ENCODE data around the gene ZDHHC14.

The ZDHHC14 gene

DNA sequence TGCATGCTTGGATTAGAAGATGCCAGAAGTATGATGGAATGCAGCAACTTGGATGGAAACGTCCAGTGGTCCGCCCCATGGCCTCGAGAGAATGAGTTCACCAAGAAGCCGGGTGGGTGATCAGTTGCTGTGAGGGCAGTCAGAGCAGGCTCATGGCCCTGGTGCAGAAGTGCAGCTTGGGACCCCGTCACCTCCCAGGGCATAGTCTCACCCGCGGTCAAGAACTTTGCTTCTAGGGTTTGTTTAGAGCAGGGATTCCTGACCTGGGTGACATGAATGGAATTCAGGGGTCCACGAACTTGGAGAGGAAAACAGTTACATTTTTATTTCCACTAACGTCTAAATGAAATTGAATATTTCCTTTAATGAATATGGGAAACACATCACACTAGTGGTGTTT lies 225.5 kb downstream of the ZDHHC14 start:
- no peak for DNase-seq (ENCODE audit: low read depth)
- TF ChIP-seq, protein P1, sequence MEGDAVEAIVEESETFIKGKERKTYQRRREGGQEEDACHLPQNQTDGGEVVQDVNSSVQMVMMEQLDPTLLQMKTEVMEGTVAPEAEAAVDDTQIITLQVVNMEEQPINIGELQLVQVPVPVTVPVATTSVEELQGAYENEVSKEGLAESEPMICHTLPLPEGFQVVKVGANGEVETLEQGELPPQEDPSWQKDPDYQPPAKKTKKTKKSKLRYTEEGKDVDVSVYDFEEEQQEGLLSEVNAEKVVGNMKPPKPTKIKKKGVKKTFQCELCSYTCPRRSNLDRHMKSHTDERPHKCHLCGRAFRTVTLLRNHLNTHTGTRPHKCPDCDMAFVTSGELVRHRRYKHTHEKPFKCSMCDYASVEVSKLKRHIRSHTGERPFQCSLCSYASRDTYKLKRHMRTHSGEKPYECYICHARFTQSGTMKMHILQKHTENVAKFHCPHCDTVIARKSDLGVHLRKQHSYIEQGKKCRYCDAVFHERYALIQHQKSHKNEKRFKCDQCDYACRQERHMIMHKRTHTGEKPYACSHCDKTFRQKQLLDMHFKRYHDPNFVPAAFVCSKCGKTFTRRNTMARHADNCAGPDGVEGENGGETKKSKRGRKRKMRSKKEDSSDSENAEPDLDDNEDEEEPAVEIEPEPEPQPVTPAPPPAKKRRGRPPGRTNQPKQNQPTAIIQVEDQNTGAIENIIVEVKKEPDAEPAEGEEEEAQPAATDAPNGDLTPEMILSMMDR (conservative IDR thresholded peaks at IDR 0.05; ENCODE audit: low read depth, low read length), result no peak
- no peak overlapping the region for H3K4me3 ChIP-seq (ENCODE audit: low read length)

DNA sequence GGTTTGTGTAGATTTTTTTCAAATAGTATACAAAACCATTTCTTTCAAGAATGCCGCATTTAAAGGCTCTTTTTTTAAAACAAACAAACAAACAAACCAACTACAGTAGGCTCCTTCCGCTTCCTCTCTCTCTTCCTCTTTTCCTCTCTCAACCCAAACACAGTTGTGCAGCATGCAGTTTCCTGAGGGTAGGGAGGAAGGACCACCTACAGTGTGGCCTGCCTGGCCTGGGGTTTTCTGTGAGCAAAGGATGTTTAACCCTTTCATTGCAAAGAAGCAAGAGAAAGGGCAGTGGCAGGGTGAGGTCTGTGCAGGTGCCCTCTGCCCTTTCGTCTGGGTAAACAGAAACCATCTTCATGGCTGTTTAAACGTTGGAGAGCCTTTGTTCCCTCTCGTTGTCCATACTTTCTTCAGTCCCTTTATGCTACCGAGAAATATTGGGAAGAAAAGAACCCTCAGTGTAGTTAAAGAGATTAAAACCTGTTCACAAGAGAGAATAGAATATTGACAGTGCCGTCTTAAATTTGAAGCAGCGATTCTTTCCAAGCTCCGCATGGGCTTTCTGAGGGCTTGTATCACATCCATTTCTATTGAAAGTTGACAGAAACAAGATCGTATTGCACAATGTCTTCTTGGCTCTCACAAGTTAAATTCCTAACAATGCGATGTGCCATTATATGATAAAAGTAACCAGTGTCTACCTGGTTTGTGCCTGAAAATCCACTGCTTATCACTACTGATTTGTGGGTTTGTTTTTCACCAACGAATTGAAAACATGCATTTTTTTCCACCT lies 226.5 kb downstream of the ZDHHC14 start:
- DNase-seq (ENCODE audit: low read depth), result no peak
- H3K4me3 ChIP-seq (ENCODE audit: low read length), result no peak overlapping the region
- TF ChIP-seq, protein P1 (conservative IDR thresholded peaks at IDR 0.05; ENCODE audit: low read depth, low read length), result no peak

DNA sequence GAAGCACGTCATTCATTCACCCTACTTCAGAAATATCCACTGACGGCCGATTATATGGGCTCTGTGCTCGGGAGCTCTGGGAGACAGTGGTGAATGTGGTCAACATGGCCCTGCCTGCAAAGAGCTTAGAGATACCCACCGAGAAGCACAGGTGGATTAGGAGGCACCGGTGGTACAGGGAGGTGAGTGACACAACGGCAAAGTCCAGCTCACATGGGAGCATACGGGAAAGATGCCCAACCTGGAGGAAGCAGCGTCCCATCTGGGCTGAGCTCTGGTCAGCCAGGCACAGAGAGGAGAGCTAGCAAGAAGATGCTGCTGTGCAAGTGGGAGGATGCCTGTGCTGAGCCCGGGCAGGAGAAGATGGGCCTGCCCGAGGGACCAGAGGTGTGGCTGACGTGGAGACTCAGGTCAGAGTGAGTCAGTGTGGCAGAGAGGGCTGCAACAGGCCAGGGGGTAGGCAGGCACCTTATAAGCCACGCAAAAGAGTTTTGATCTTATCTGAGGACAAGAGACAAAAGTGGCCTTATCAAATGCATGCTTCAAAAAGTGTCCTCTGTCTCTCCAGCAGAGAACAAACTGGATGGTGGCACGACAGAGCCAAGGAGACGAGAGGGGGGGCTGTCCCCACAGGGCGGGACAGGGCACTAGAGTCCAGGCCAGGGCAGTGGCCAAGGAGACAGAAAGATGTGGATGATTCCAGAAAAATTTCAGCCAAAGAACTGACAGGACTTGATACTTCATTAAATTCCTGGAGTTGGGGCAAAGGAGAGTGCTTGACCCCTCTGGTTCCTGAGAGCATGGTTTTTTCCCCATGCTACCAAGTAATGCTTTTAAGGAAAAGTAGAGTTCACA lies 227.5 kb downstream of the ZDHHC14 start:
- H3K4me3 ChIP-seq (ENCODE audit: low read length), result no peak overlapping the region
- TF ChIP-seq, protein P1 (conservative IDR thresholded peaks at IDR 0.05; ENCODE audit: low read depth, low read length), result no peak
- no peak for DNase-seq (ENCODE audit: low read depth)

DNA sequence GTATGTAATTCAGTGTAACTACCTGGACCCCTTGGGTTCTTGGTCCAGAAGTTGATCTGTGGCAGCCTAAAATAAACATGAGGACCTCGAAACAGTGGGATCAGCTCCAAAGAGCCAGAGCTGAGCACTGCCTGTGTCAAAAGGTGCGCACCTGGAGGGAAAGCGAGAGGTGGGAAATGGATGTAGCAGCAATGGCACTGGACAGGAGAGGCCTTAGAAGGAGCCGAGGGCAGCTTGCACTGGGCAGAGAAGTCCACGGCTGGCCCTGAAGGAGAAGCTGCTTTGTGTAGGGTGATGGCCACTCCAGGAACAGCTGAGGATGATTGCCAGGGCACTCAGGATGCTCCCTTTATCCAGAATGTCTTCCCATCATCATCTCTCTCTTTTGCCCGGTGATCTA lies 228.1 kb downstream of the ZDHHC14 start:
- H3K4me3 ChIP-seq (ENCODE audit: low read length), result no peak overlapping the region
- DNase-seq (ENCODE audit: low read depth), result no peak
- TF ChIP-seq, protein P1 (conservative IDR thresholded peaks at IDR 0.05; ENCODE audit: low read depth, low read length), result no peak

DNA sequence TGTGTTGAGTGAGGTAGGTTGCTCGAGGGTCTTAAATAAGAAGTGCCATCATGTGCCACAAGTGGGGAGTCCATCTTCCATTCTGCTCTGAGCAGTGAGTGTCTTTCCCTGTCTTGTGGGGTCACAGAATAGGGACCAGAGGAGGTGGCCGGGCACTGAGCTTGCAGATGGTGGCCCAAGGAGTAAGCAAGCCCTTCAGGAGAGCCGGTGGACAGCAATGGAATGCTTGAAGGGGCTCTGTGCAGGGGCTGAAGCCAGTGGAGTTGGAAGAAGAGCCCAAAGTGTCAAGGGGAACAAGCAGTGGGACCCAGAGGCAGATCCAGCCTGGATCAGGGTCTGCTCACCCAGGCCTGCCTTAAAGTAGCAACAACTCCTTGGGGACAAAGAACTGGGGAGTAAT lies 228.6 kb downstream of the ZDHHC14 start:
- TF ChIP-seq, protein P1 (conservative IDR thresholded peaks at IDR 0.05; ENCODE audit: low read depth, low read length), result no peak
- H3K4me3 ChIP-seq (ENCODE audit: low read length), result no peak overlapping the region
- no peak for DNase-seq (ENCODE audit: low read depth)

DNA sequence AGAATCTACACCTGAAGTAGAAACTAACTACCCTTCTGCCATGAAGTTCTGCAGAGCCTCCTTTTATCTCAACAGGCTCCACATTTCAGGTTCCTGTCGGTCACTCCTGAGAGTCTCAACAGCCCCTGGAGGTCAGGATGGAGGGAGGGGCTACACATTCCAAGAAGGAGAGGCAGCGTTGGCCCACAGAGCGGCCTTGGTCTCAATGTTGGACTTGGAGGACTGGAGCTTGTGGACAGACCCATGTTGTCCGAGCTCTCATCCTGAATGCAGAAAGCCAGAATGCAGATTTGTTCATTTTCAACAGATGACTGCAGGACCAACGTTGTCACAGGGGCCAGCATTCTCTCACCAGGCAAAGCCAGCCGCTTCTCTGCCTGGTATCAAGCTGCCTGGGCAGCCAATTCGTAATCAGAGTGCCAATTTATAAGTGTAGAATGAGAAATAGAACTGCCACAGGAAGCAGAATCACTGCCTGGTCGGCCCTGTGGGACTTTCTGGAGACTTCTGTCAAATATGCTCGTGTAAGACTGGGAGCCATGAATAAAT lies 229.5 kb downstream of the ZDHHC14 start:
- TF ChIP-seq, protein P1 (conservative IDR thresholded peaks at IDR 0.05; ENCODE audit: low read depth, low read length), result no peak

More for the DNA sequence above, 229.5 kb downstream of the ZDHHC14 start:
- no peak for DNase-seq (ENCODE audit: low read depth)
- H3K4me3 ChIP-seq (ENCODE audit: low read length), result no peak overlapping the region

All from retinal pigment epithelial cell (primary cell).